PC-9 (cell line): ENCODE results near the gene OR6V1.
"Not testable (repeated sequence)": the region's sequence is repeated elsewhere in the genome, so short reads cannot be mapped to it uniquely, and the experiment has no call there.

Experiments used
- CTCF ChIP-seq: fragments of 200-600 bp; sonication (generic); conservative IDR thresholded peaks from 2 replicates; pipeline ENCODE4 v1.6.1; 2017; ENCODE audit warnings: mixed run types, antibody characterized with exemption, mild to moderate bottlenecking, moderate library complexity
- EZH2 ChIP-seq: fragments of 200-600 bp; sonication (generic); IDR thresholded peaks from 2 replicates; pipeline ENCODE4 v1.8.0; 2017; ENCODE audit warnings: antibody characterized with exemption, low read depth

- TF ChIP-seq CTCF, EZH2: not testable (repeated sequence)
Observed at GRCh38 chr7:143099579-143099978, 47.4 kb downstream of the OR6V1 start.
